SH-SY5Y (cell line): ENCODE measurements around the gene KRT73.

Experiments
- GATA2 ChIP-seq: IDR thresholded peaks from 2 replicates; pipeline ENCODE4 v1.6.1; 2011; ENCODE audit warnings: mild to moderate bottlenecking, low read depth, low read length
- GATA3 ChIP-seq: IDR thresholded peaks from 2 replicates; pipeline ENCODE4 v1.6.1; 2011; ENCODE audit warnings: low read depth, mild to moderate bottlenecking, low read length, moderate library complexity

GRCh38 chr12:52615208-52615868, 3.0 kb downstream of the KRT73 start:
- TF ChIP-seq GATA3 = no peak
- TF ChIP-seq GATA2 = no peak
